OCI-LY7 (cell line): ENCODE results near the gene MAPK11.

Experiments used
- CTCF ChIP-seq: fragments of 200-600 bp; sonication (generic); conservative IDR thresholded peaks from 2 replicates; pipeline ENCODE4 v1.5.1; 2014; ENCODE audit warnings: mild to moderate bottlenecking, antibody characterized with exemption, low read length, moderate library complexity, mixed read lengths
- EZH2phosphoT487 ChIP-seq: fragments of 200-600 bp; sonication (generic); IDR thresholded peaks from 2 replicates; pipeline ENCODE4 v1.6.1; 2018; ENCODE audit warnings: low read depth, borderline replicate concordance, mild to moderate bottlenecking, mixed run types, antibody characterized with exemption, low read length, moderate library complexity, mixed read lengths

- TF ChIP-seq CTCF (no peak), EZH2phosphoT487 (no peak)
Measured at GRCh38 chr22:50293441-50294318, 23.5 kb upstream of the MAPK11 start.
